Smooth muscle cell (in vitro differentiated cells): ENCODE results near the gene ABCA10. TPM values are rescaled to one million over a fixed set of nuclear protein-coding genes. Genes with fewer than 3 reads are reported as not detected.

ENCODE experiments used
- DNase-seq: peaks from one replicate; lab custom pipeline; 2025; ENCODE audit not compliant: unreplicated experiment; lab: John Stamatoyannopoulos, UW
- H2AFZ ChIP-seq: fragments of 200-600 bp; sonication (generic); 2 replicates; pipeline ENCODE4 v1.6.0; 2016; ENCODE audit warnings: antibody characterized with exemption, low read depth, mild to moderate bottlenecking
- H3F3A ChIP-seq: fragments of 200-600 bp; sonication (generic); 2 replicates; pipeline ENCODE4 v1.6.0; 2017; ENCODE audit warnings: antibody characterized with exemption, low read depth
- H3K27ac ChIP-seq: fragments of 200-600 bp; sonication (generic); 2 replicates; pipeline ENCODE4 v1.5.1; 2016; ENCODE audit warnings: low read depth, mild to moderate bottlenecking
- H3K27me3 ChIP-seq: fragments of 200-600 bp; sonication (generic); 2 replicates; pipeline ENCODE4 v1.6.1; 2016; ENCODE audit warnings: low read depth, mild to moderate bottlenecking
- H3K36me3 ChIP-seq: fragments of 200-600 bp; sonication (generic); 2 replicates; pipeline ENCODE4 v1.5.1; 2016; ENCODE audit warnings: low read depth
- H3K4me1 ChIP-seq: fragments of 200-600 bp; sonication (generic); 2 replicates; pipeline ENCODE4 v1.5.1; 2016; ENCODE audit warnings: low read depth
- H3K4me2 ChIP-seq: fragments of 200-600 bp; sonication (generic); 2 replicates; pipeline ENCODE4 v1.6.0; 2016; ENCODE audit warnings: mild to moderate bottlenecking
- H3K4me3 ChIP-seq: fragments of 200-600 bp; sonication (generic); 2 replicates; pipeline ENCODE4 v1.5.1; 2016; ENCODE audit warnings: mild to moderate bottlenecking
- H3K79me2 ChIP-seq: fragments of 200-600 bp; sonication (generic); 2 replicates; pipeline ENCODE4 v1.6.0; 2016; ENCODE audit warnings: low read depth, mild to moderate bottlenecking
- H3K9ac ChIP-seq: fragments of 200-600 bp; sonication (generic); 2 replicates; pipeline ENCODE4 v1.6.0; 2016; ENCODE audit warnings: low read depth
- H3K9me3 ChIP-seq: fragments of 200-600 bp; sonication (generic); replicated peaks from 2 replicates; pipeline ENCODE4 v1.5.1; 2016; ENCODE audit warnings: low read depth
- H4K20me1 ChIP-seq: fragments of 200-600 bp; sonication (generic); 2 replicates; pipeline ENCODE4 v1.6.0; 2016; ENCODE audit warnings: low read depth
- WGBS: methylation state at CpG from one replicate; pipeline ENCODE4 v1.1.7; 2016; ENCODE audit warnings: low lambda C conversion rate; 5-methylcytosine and 5-hydroxymethylcytosine counted together
- polyA plus RNA-seq: library from polyadenylated mRNA; unstranded; fragments of >200 nt; fragmentation: Nextera tagmentation; extraction: Ambion mirVana; gene quantifications from 2 replicates; pipeline ENCODE4 v1.2.1, GENCODE V29; 2016
- total RNA-seq: library from RNA; depleted of rRNA; stranded (reverse); fragments of >200 nt; gene quantifications from 2 replicates; pipeline ENCODE4 v1.2.3, GENCODE V29; 2014
- TF ChIP-seq, protein P1 (sequence below): fragments of 200-600 bp; sonication (generic); IDR thresholded peaks from 2 replicates; pipeline ENCODE4 v1.5.1; 2017; ENCODE audit warnings: borderline replicate concordance, mild to moderate bottlenecking, antibody characterized with exemption; ENCODE audit not compliant: insufficient read depth, poor library complexity, severe bottlenecking

The ABCA10 gene
- total and polyA plus RNA-seq, 2 experiments from 2014 or later: not detected

DNA sequence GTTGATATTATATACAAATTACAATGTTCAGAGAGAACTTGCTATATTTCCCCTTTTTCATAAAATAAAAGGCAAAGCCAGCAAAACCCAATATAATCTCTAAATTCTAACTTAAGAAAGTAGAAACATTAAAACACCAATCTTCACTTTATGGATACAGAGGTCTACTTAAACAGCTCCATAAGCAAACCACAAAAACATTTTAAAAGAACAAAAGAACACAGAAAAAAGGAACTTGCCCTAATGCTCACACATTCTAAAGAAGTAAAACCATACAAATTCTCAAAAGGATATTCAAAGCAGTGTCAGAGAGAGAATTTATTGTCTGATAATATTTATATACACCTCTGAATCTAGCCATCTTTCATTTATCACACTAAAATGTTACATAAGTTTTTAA, 606 bp downstream of the ABCA10 start:
- Histone ChIP-seq H3K79me2 (no peaks in the 10 kb centered on the region), H3K27ac (no peak overlapping the region), H3K4me3 (no peak overlapping the region), H3K4me1 (peaks cover 8% of the 10 kb centered on the region), H3K27me3 (no peaks in the 10 kb centered on the region), H2AFZ (no peak overlapping the region), H3K36me3 (no peaks in the 10 kb centered on the region), H3K9me3 (no peaks in the 10 kb centered on the region), H4K20me1 (no peaks in the 10 kb centered on the region), H3K9ac (no peak overlapping the region), H3F3A (no peaks in the 10 kb centered on the region), H3K4me2 (no peak overlapping the region)
- TF ChIP-seq, protein P1, sequence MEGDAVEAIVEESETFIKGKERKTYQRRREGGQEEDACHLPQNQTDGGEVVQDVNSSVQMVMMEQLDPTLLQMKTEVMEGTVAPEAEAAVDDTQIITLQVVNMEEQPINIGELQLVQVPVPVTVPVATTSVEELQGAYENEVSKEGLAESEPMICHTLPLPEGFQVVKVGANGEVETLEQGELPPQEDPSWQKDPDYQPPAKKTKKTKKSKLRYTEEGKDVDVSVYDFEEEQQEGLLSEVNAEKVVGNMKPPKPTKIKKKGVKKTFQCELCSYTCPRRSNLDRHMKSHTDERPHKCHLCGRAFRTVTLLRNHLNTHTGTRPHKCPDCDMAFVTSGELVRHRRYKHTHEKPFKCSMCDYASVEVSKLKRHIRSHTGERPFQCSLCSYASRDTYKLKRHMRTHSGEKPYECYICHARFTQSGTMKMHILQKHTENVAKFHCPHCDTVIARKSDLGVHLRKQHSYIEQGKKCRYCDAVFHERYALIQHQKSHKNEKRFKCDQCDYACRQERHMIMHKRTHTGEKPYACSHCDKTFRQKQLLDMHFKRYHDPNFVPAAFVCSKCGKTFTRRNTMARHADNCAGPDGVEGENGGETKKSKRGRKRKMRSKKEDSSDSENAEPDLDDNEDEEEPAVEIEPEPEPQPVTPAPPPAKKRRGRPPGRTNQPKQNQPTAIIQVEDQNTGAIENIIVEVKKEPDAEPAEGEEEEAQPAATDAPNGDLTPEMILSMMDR: no peak
- no peak for DNase-seq

DNA sequence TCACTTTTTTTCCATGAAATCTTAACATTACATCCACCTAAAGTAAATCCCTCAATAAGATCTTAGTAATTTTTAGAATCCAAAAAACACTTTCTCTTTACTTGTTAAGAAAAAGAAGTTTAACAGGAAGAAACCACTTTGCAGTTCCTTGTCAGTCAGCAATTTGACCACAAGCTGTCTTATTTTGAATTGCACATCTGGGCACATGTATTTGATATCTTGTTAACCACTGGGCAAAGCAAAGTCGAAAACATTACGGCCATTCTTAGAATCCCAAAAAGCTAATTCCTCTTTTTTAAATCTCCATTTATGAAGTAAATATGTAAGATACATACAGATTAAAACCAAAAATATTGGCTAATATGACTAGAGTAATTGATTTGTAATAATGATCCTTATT, 1.1 kb downstream of the ABCA10 start:
- TF ChIP-seq, protein P1: no peak
- H2AFZ ChIP-seq: no peak overlapping the region
- no peaks in the 10 kb centered on the region for H3K79me2 ChIP-seq
- H3K9ac ChIP-seq: no peak overlapping the region
- no peak for DNase-seq
- peaks cover 8% of the 10 kb centered on the region for H3K4me1 ChIP-seq
- no peaks in the 10 kb centered on the region for H3K36me3 ChIP-seq
- no peaks in the 10 kb centered on the region for H4K20me1 ChIP-seq
- no peak overlapping the region for H3K27ac ChIP-seq
- WGBS: 92% methylated on average over 2 of the region's 2 CpGs
- H3F3A ChIP-seq: no peaks in the 10 kb centered on the region
- H3K4me2 ChIP-seq: no peak overlapping the region
- no peak overlapping the region for H3K4me3 ChIP-seq
- H3K9me3 ChIP-seq: no peaks in the 10 kb centered on the region
- H3K27me3 ChIP-seq: no peaks in the 10 kb centered on the region

DNA sequence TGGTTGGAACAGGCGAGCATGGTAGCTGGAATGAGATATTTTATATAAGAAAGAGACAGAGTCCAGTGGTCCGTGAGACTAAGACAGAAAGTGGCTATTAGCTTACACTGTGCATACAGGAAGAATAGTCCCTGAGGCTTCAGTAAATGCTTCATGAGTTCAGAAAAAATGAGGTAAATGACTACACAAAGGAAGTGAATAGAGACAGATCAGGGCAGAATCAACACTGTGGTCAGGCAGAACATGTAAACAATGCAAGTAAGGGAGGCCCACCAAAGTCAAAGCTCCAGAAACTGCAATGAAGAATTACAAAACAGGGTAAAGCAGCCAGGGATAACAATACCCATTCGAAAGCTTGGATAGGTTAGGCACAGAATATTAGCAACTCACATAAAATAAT, 4.8 kb downstream of the ABCA10 start:
- TF ChIP-seq, protein P1: no peak
- no peaks in the 10 kb centered on the region for H3K79me2 ChIP-seq
- H3F3A ChIP-seq: no peaks in the 10 kb centered on the region
- no peak overlapping the region for H3K9ac ChIP-seq
- H2AFZ ChIP-seq: peak overlapping the region; percentile 48
- 79% methylated on average over 3 of the region's 3 CpGs for WGBS
- no peaks in the 10 kb centered on the region for H3K36me3 ChIP-seq
- H4K20me1 ChIP-seq: no peaks in the 10 kb centered on the region
- H3K9me3 ChIP-seq: no peaks in the 10 kb centered on the region
- DNase-seq: no peak
- peaks cover 8% of the 10 kb centered on the region for H3K4me1 ChIP-seq
- H3K4me2 ChIP-seq: peak overlapping the region; percentile 60
- no peak overlapping the region for H3K4me3 ChIP-seq
- no peak overlapping the region for H3K27ac ChIP-seq
- no peaks in the 10 kb centered on the region for H3K27me3 ChIP-seq

- no peaks in the 10 kb centered on the region for H3K27me3 ChIP-seq
- H3K4me2 ChIP-seq: no peak overlapping the region
- H3K27ac ChIP-seq: no peak overlapping the region
- TF ChIP-seq, protein P1: no peak
- peaks cover 8% of the 10 kb centered on the region for H3K4me1 ChIP-seq
- H3K9ac ChIP-seq: no peak overlapping the region
- H3K36me3 ChIP-seq: no peaks in the 10 kb centered on the region
- no peaks in the 10 kb centered on the region for H3F3A ChIP-seq
- H3K79me2 ChIP-seq: no peaks in the 10 kb centered on the region
- no peak overlapping the region for H2AFZ ChIP-seq
- no peaks in the 10 kb centered on the region for H4K20me1 ChIP-seq
- no peaks in the 10 kb centered on the region for H3K9me3 ChIP-seq
- no peak for DNase-seq
- no peak overlapping the region for H3K4me3 ChIP-seq
These were observed 5.8 kb downstream of the ABCA10 start for GRCh38 chr17:69222707-69223258.
